Choroid plexus epithelial cell (primary cell): ENCODE data around the gene ALLC.

Source experiments
- DNase-seq: peaks from one replicate; pipeline ENCODE4 v3.0.0-alpha.2; 2010; ENCODE audit warnings: low read depth
- H3K4me3 ChIP-seq: 2 replicates; pipeline ENCODE4 v1.5.1; 2011; ENCODE audit warnings: low read depth, mild to moderate bottlenecking, control low read depth, low read length, moderate library complexity
- TF ChIP-seq, protein P1 (sequence below): conservative IDR thresholded peaks from 2 replicates; pipeline ENCODE4 v1.5.1; 2011; ENCODE audit warnings: low read depth, mild to moderate bottlenecking, control low read depth, inconsistent platforms, low read length, moderate library complexity

The ALLC gene

DNA sequence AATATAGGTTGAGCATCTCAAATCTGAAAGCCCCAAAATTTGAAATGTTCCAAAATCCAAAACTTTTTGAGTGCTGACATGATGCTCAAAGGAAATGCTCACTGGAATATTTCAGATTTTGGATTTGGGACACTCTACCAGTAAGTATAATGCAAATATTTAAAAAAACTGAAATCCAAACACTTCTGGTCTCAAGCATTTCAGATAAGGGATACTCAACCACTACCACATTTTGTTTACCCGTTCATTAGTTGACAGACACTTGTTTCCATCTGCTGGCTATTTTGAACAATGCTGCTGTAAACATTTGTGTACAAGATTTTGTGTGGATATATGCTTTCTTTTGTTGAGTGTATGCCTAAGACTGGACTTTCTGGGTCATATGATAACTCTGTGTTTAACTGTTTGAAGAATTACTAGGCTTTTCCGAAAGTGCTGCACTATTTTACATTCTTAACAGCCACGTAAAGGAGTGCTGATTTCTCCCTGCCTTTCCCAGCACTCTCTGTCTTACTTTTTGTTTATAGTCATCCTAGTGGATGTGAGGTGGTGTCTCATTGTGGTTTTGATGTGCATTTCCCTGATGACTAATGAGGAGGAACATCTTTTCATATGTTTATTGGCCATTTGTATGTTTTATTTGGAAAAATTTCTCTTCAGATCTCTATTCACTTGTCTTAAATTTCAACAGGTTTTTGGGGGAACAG, 25.9 kb downstream of the ALLC start:
- peak; percentile 18 for DNase-seq
- H3K4me3 ChIP-seq: no peak overlapping the region
- TF ChIP-seq, protein P1, sequence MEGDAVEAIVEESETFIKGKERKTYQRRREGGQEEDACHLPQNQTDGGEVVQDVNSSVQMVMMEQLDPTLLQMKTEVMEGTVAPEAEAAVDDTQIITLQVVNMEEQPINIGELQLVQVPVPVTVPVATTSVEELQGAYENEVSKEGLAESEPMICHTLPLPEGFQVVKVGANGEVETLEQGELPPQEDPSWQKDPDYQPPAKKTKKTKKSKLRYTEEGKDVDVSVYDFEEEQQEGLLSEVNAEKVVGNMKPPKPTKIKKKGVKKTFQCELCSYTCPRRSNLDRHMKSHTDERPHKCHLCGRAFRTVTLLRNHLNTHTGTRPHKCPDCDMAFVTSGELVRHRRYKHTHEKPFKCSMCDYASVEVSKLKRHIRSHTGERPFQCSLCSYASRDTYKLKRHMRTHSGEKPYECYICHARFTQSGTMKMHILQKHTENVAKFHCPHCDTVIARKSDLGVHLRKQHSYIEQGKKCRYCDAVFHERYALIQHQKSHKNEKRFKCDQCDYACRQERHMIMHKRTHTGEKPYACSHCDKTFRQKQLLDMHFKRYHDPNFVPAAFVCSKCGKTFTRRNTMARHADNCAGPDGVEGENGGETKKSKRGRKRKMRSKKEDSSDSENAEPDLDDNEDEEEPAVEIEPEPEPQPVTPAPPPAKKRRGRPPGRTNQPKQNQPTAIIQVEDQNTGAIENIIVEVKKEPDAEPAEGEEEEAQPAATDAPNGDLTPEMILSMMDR: no peak

DNA sequence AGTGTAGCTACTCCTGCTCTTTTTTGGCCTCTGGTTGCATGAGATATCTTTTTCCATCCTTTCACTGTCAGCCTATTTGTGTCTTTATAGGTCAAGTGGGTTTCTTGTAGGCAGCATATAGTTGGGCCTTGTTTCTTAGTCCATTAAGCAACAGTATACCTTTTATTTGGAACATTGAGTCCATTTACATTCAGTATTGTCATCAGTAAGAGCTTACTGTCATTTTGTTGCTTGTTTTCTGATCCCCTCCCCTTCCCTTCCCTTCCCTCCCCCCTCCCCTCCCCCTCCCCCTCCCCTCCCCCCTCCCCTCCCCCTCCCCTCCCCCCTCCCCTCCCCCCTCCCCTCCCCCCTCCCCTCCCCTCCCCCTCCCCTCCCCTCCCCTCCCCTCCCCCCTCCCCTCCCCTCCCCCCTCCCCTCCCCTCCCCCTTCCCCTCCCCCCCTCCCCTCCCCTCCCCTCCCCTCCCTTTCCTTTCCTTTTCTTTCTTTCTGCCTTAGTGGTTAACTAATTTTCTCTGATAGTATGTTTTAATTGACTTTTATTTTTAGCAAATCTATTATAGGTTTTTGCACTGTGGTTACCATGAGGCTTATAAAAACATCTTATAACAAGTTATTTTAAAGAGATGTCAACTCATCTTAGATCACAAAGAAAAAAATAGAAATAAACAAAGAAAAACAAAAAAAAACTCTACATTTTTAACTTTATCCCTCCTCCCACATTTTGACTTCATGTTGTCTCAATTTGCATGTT, 32.2 kb downstream of the ALLC start:
- DNase-seq: no peak
- TF ChIP-seq, protein P1: no peak
- H3K4me3 ChIP-seq: no peak overlapping the region

DNA sequence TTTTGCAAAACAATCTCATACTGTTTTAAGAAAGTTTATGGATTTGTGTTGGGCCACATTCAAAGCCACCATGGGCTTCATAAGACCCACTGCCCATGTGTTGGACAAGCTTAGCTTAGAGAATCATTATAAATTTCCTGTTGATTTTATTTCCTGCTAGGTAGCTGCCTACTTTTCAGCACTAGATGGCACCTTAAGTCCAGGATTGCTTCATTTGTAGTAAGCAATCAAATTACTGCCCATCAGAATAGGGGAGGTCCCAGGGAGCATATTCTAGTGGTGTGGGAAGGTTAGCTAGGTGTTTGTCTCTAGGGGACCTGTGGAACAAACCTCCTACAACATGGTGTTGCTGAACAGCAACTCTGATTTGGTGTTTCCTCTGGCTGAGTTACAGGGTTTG, 34.4 kb downstream of the ALLC start:
- TF ChIP-seq, protein P1: peak; percentile 60
- H3K4me3 ChIP-seq: no peak overlapping the region
- DNase-seq: peak; percentile 59

DNA sequence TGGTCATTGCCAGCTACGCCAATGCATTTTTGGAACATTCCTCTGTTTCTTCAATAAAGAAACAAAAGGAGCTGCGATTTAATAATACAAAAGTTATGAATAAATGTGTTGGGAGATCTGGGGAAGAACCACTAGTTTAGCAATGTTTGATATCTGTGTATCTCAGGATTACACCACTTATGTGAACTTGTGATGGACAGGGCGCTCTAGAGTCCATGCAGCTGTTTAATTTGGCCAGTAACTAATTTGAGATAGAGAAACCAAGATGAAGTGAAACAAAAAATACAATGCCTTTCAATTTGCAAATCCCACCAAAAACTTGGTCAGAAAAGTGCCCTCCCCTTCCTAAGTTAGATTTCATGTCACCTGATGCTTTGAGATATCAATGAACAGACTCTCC, 38.5 kb downstream of the ALLC start:
- TF ChIP-seq, protein P1: no peak
- H3K4me3 ChIP-seq: no peak overlapping the region
- DNase-seq: no peak

DNA sequence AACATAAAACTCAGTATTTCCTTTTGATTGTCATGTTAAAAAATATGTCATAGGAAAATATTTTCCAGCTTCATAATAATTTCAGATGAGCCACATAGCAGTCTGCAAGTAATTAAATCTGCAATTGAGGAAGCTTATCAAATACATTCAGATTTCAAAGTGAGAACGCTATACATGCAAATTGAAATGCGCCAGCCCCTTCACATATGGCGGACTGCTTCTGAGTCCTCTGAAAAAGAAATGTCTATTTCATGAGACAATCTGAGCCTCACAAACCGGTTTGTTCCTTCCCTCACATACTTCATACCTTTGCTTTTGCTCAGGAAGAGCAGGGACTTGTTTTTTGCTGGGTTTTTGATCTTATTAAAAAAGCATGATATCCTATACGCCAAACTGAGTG, 43.1 kb downstream of the ALLC start:
- TF ChIP-seq, protein P1: no peak
- no peak overlapping the region for H3K4me3 ChIP-seq
- DNase-seq: no peak

DNA sequence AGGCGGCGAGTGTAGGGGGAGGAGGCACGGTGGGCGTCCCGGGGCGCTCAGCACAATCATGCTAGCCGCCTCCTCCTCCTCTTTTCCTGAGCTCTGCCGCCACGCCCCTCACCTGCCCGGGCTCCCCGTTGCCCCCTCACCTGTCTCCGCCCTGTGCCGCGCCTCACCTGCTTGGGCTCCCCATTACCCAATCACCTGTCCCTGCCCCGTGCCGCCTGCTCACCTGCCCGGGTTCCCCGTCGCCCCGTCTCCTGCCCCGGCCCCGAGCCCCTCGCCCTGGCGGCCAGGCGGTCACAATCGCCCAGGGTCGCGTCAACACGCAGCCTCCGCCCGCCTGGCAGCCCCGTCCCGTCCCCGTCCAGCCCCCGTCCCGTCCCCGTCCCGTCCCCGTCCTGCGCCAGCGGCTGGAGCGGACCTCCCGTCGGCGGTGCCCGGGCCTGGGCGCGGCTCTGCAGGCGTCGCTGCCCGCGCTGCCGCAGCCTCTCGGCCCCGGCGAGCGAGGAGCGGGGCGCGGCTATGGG, 45.3 kb downstream of the ALLC start, which contains the start of gene DCDC2C:
Gene DCDC2C, plus strand, starts transcription at position 340 of the 521 bp plus-strand sequence. Its CDS starts 177 bp downstream, at position 517.
- DNase-seq: no peak
- no peak within 1 kb of the TSS for H3K4me3 ChIP-seq
- TF ChIP-seq, protein P1: no peak
